Fibroblast of lung (primary cell): ENCODE results near the gene PLXNB1.

Experiments used
- EZH2 ChIP-seq: IDR thresholded peaks from 2 replicates; pipeline ENCODE4 v1.5.1; 2012; ENCODE audit warnings: low read length, control low read depth, mild to moderate bottlenecking; ENCODE audit errors: missing control alignments
- TF ChIP-seq, protein P1 (sequence below), 2 donors: IDR thresholded peaks in 1 of 2; conservative IDR thresholded peaks in 1 of 2; 1 replicate in 1 of 2; 2 replicates in 1 of 2; pipeline ENCODE4 v1.5.1; 2011 to 2012; ENCODE audit warnings: low read length in 2 of 2, control low read depth in 1 of 2, inconsistent platforms in 1 of 2, low read depth in 1 of 2, mild to moderate bottlenecking in 1 of 2

DNA sequence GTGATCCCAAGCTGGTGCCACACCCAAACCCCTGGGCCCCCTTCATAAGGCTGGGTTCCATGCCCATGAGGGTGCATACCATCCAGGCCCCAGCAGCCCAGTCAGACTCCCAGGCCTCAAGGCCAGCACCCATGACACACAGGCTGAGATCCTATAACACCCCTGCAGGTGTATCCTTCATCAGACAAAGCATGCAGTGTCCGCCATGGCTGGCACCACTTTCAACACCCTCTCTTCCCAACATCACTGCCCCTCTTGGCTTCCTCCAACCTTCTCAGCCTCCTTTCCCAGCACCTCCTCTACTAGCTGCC is 6.5 kb upstream of the PLXNB1 start:
- TF ChIP-seq, protein P1, sequence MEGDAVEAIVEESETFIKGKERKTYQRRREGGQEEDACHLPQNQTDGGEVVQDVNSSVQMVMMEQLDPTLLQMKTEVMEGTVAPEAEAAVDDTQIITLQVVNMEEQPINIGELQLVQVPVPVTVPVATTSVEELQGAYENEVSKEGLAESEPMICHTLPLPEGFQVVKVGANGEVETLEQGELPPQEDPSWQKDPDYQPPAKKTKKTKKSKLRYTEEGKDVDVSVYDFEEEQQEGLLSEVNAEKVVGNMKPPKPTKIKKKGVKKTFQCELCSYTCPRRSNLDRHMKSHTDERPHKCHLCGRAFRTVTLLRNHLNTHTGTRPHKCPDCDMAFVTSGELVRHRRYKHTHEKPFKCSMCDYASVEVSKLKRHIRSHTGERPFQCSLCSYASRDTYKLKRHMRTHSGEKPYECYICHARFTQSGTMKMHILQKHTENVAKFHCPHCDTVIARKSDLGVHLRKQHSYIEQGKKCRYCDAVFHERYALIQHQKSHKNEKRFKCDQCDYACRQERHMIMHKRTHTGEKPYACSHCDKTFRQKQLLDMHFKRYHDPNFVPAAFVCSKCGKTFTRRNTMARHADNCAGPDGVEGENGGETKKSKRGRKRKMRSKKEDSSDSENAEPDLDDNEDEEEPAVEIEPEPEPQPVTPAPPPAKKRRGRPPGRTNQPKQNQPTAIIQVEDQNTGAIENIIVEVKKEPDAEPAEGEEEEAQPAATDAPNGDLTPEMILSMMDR (conservative IDR thresholded peaks at IDR 0.05 in 1 of 2, IDR thresholded peaks at IDR 0.05 in 1 of 2; ENCODE audit: low read depth in 1 of 2, low read length in 2 of 2) = no peak
- no peak for TF ChIP-seq EZH2
